ENCODE measurements around the gene ESX1.
"Not testable (repeated sequence)": the region's sequence is repeated elsewhere in the genome, so short reads cannot be mapped to it uniquely, and the experiment has no call there.

ESX1 gene

GRCh38 chrX:104254442-104255115 lies at the start of gene ESX1:
TSS of gene ESX1 (minus strand) at chrX:104254933. CDS start at chrX:104254849, 84 bp downstream.
- DNase-seq, result no peak

GRCh38 chrX:104295636-104296035 lies 40.9 kb upstream of the ESX1 start:
- DNase-seq, result no peak

- DNase-seq, result no peak
Measured at GRCh38 chrX:104288961-104289360, 34.2 kb upstream of the ESX1 start.

GRCh38 chrX:104288269-104288668 lies 33.5 kb upstream of the ESX1 start:
- DNase-seq, result no peak

GRCh38 chrX:104285201-104285600 lies 30.5 kb upstream of the ESX1 start:
- DNase-seq, result no peak

GRCh38 chrX:104284507-104284906 lies 29.8 kb upstream of the ESX1 start:
- no peak for DNase-seq

GRCh38 chrX:104282166-104282725 lies 27.5 kb upstream of the ESX1 start:
- DNase-seq, result no peak

- DNase-seq, result no peak
Measured at GRCh38 chrX:104281564-104281963, 26.8 kb upstream of the ESX1 start.

- no peak for DNase-seq
Measured at GRCh38 chrX:104280609-104281008, 25.9 kb upstream of the ESX1 start.

GRCh38 chrX:104270916-104271512 lies 16.3 kb upstream of the ESX1 start:
- DNase-seq, result peak in 39 of 51 donors; percentile 0 to 64 (median 17)

- no peak for DNase-seq
Measured at GRCh38 chrX:104270212-104270611, 15.5 kb upstream of the ESX1 start.

- DNase-seq, result no peak
Measured at GRCh38 chrX:104255465-104255864, 732 bp upstream of the ESX1 start.

- no peak for DNase-seq
Measured at GRCh38 chrX:104253567-104254441, 929 bp downstream of the ESX1 start.

GRCh38 chrX:104250470-104250869 lies 4.3 kb downstream of the ESX1 start:
- DNase-seq, result no peak

GRCh38 chrX:104230060-104230459 lies 24.7 kb downstream of the ESX1 start:
- not testable (repeated sequence) for DNase-seq

GRCh38 chrX:104211187-104211586 lies 43.5 kb downstream of the ESX1 start:
- DNase-seq, result no peak

GRCh38 chrX:104205548-104205947 lies 49.2 kb downstream of the ESX1 start:
- no peak for DNase-seq
